Fibroblast of the aortic adventitia (primary cell): Measurements from ENCODE around the gene MRTFA. TPM values are rescaled to one million over a fixed set of nuclear protein-coding genes. Genes with fewer than 3 reads are reported as not detected.
"Not testable (repeated sequence)": the region's sequence is repeated elsewhere in the genome, so short reads cannot be mapped to it uniquely, and the experiment has no call there.

ENCODE experiments used
- DNase-seq: peaks from one replicate; pipeline ENCODE4 v3.0.0-alpha.2; 2010; ENCODE audit warnings: low read depth
- H3K4me3 ChIP-seq: 2 replicates; pipeline ENCODE4 v1.5.1; 2011; ENCODE audit warnings: low read depth, mild to moderate bottlenecking, control low read depth, low read length, moderate library complexity
- CTCF ChIP-seq: IDR thresholded peaks from 2 replicates; pipeline ENCODE4 v1.5.1; 2011; ENCODE audit warnings: mild to moderate bottlenecking, low read length, control low read depth, inconsistent platforms; ENCODE audit not compliant: insufficient read depth
- total RNA-seq: library from RNA; depleted of rRNA; stranded (reverse); fragments of >200 nt; gene quantifications from 2 replicates; pipeline ENCODE4 v1.2.3, GENCODE V29; 2012; ENCODE audit warnings: low replicate concordance

MRTFA gene
- total RNA-seq, 1 donor: 25.8 TPM

GRCh38 chr22:40510631-40511364 is 125.7 kb downstream of the MRTFA start:
- no peak for DNase-seq
- TF ChIP-seq CTCF: no peak
- H3K4me3 ChIP-seq: no peak overlapping the region

GRCh38 chr22:40509401-40510134 is 127.0 kb downstream of the MRTFA start:
- H3K4me3 ChIP-seq: no peak overlapping the region
- peak; percentile 99 for DNase-seq
- TF ChIP-seq CTCF: no peak

GRCh38 chr22:40508046-40508445 is 128.5 kb downstream of the MRTFA start:
- not testable (repeated sequence) for DNase-seq, H3K4me3 ChIP-seq

- DNase-seq: no peak
- TF ChIP-seq CTCF: no peak
- H3K4me3 ChIP-seq: no peak overlapping the region
Measured at GRCh38 chr22:40507491-40507890, 129.0 kb downstream of the MRTFA start.

GRCh38 chr22:40506762-40507161 is 129.8 kb downstream of the MRTFA start:
- TF ChIP-seq CTCF: no peak
- no peak for DNase-seq
- H3K4me3 ChIP-seq: no peak overlapping the region

GRCh38 chr22:40504285-40505249 is 132.0 kb downstream of the MRTFA start:
- TF ChIP-seq CTCF: no peak
- no peak overlapping the region for H3K4me3 ChIP-seq
- DNase-seq: no peak
